ENCODE results near the gene PLLP. TPM values are rescaled to one million over a fixed set of nuclear protein-coding genes. Genes with fewer than 3 reads are reported as not detected.

PLLP gene
- polyA plus RNA-seq, 1 donor from 2014 or later = not detected

DNA sequence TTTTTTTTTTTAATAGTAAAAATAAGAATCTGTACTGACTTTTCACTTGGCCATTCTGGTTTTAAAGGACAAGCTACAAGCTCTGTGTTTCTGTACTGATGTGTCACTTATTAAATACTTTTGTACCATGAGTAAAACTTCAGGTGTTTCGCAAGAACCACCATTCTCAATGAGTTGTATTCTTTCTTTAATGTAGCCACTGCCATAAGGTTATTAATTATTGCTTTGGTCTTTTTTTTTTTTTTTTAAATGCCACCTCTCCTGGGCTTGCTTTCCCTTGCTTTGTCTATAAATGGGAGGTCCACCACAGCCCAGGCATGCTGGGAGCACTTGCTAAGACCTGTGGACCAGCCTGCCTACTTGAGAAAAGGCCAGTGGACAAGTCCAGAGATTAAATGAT lies 31.0 kb downstream of the PLLP start:
- no peaks in the 10 kb centered on the region for H3K27me3 ChIP-seq (ENCODE audit: insufficient read depth, low read depth, low read length)
- peaks cover 14% of the 10 kb centered on the region for H3K36me3 ChIP-seq (ENCODE audit: insufficient read depth, low read length)
- H3K9ac ChIP-seq (ENCODE audit: low read length) = no peak overlapping the region
- no peak overlapping the region for H3K4me2 ChIP-seq (ENCODE audit: low read length)
- no peaks in the 10 kb centered on the region for H3F3A ChIP-seq (ENCODE audit: insufficient read depth, low read length, poor library complexity, severe bottlenecking)
- H3K4me3 ChIP-seq (ENCODE audit: low read length) = no peak overlapping the region
- TF ChIP-seq, protein P1, sequence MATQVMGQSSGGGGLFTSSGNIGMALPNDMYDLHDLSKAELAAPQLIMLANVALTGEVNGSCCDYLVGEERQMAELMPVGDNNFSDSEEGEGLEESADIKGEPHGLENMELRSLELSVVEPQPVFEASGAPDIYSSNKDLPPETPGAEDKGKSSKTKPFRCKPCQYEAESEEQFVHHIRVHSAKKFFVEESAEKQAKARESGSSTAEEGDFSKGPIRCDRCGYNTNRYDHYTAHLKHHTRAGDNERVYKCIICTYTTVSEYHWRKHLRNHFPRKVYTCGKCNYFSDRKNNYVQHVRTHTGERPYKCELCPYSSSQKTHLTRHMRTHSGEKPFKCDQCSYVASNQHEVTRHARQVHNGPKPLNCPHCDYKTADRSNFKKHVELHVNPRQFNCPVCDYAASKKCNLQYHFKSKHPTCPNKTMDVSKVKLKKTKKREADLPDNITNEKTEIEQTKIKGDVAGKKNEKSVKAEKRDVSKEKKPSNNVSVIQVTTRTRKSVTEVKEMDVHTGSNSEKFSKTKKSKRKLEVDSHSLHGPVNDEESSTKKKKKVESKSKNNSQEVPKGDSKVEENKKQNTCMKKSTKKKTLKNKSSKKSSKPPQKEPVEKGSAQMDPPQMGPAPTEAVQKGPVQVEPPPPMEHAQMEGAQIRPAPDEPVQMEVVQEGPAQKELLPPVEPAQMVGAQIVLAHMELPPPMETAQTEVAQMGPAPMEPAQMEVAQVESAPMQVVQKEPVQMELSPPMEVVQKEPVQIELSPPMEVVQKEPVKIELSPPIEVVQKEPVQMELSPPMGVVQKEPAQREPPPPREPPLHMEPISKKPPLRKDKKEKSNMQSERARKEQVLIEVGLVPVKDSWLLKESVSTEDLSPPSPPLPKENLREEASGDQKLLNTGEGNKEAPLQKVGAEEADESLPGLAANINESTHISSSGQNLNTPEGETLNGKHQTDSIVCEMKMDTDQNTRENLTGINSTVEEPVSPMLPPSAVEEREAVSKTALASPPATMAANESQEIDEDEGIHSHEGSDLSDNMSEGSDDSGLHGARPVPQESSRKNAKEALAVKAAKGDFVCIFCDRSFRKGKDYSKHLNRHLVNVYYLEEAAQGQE (IDR thresholded peaks at IDR 0.05; ENCODE audit: borderline replicate concordance) = no peak
- TF ChIP-seq EP300 (conservative IDR thresholded peaks at IDR 0.05; ENCODE audit: poor library complexity, severe bottlenecking) = no peak
- TF ChIP-seq POLR2AphosphoS5 (IDR thresholded peaks at IDR 0.05) = no peak
- TF ChIP-seq SMC3 (conservative IDR thresholded peaks at IDR 0.05; ENCODE audit: poor library complexity) = no peak
- TF ChIP-seq TAF1 (IDR thresholded peaks at IDR 0.05; ENCODE audit: low read depth) = no peak
- TF ChIP-seq RAD21 (conservative IDR thresholded peaks at IDR 0.05) = no peak
- TF ChIP-seq, protein P2, sequence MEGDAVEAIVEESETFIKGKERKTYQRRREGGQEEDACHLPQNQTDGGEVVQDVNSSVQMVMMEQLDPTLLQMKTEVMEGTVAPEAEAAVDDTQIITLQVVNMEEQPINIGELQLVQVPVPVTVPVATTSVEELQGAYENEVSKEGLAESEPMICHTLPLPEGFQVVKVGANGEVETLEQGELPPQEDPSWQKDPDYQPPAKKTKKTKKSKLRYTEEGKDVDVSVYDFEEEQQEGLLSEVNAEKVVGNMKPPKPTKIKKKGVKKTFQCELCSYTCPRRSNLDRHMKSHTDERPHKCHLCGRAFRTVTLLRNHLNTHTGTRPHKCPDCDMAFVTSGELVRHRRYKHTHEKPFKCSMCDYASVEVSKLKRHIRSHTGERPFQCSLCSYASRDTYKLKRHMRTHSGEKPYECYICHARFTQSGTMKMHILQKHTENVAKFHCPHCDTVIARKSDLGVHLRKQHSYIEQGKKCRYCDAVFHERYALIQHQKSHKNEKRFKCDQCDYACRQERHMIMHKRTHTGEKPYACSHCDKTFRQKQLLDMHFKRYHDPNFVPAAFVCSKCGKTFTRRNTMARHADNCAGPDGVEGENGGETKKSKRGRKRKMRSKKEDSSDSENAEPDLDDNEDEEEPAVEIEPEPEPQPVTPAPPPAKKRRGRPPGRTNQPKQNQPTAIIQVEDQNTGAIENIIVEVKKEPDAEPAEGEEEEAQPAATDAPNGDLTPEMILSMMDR (IDR thresholded peaks at IDR 0.05; ENCODE audit: poor library complexity, severe bottlenecking) = no peak
- TF ChIP-seq MXI1 (conservative IDR thresholded peaks at IDR 0.05; ENCODE audit: poor library complexity, severe bottlenecking) = no peak
- TF ChIP-seq EZH2 (IDR thresholded peaks at IDR 0.05; ENCODE audit: borderline replicate concordance, insufficient read depth, low read length, poor library complexity, severe bottlenecking) = no peak
- H3K27ac ChIP-seq (ENCODE audit: low read length) = no peak overlapping the region
- H2AFZ ChIP-seq (ENCODE audit: low read depth, low read length) = no peak overlapping the region
- H3K79me2 ChIP-seq (replicated peaks; ENCODE audit: insufficient read depth, low read length) = no peaks in the 10 kb centered on the region
- no peaks in the 10 kb centered on the region for H3K9me3 ChIP-seq (ENCODE audit: low read length)
- no peaks in the 10 kb centered on the region for H3K9me2 ChIP-seq (ENCODE audit: insufficient read depth, low read length)
- no peaks in the 10 kb centered on the region for H4K20me1 ChIP-seq (ENCODE audit: insufficient read depth)

DNA sequence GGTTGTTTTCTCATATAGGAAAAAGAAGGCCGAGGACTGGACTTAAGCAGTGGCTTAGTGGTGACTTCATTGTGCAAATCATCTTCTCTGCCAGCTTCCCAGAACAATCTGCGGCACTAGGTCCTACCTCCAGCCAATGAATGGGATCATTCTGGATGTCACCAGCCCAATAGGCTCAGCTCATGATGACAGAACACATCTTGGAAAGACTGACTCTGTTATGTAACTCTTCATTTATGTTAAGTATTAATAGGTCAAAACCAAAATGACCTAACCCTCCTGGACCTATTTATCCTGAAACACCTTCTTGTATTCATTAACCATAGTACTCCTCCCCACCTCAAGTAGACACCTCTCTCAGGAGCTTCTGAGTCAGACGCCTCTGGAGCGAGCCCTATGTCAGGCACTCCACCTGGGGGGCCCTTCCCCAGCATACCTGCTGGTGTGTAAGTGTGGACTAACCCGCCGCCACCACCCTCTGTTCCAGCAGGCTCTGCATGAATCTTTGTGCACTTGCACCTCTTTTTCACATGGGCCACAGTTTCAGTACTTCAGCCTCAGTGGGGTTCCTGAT lies 32.2 kb downstream of the PLLP start:
- H3K4me2 ChIP-seq (ENCODE audit: low read length) = no peak overlapping the region
- no peak overlapping the region for H3K4me3 ChIP-seq (ENCODE audit: low read length)
- H3K79me2 ChIP-seq (replicated peaks; ENCODE audit: insufficient read depth, low read length) = no peaks in the 10 kb centered on the region
- no peaks in the 10 kb centered on the region for H3K9me2 ChIP-seq (ENCODE audit: insufficient read depth, low read length)
- no peak overlapping the region for H3K9ac ChIP-seq (ENCODE audit: low read length)
- peaks cover 14% of the 10 kb centered on the region for H3K36me3 ChIP-seq (ENCODE audit: insufficient read depth, low read length)
- H3K27me3 ChIP-seq (ENCODE audit: insufficient read depth, low read depth, low read length) = no peaks in the 10 kb centered on the region
- H3K9me3 ChIP-seq (ENCODE audit: low read length) = no peaks in the 10 kb centered on the region
- H4K20me1 ChIP-seq (ENCODE audit: insufficient read depth) = no peaks in the 10 kb centered on the region
- H3K27ac ChIP-seq (ENCODE audit: low read length) = no peak overlapping the region
- TF ChIP-seq EZH2 (IDR thresholded peaks at IDR 0.05; ENCODE audit: borderline replicate concordance, insufficient read depth, low read length, poor library complexity, severe bottlenecking) = no peak
- no peak for TF ChIP-seq TAF1 (IDR thresholded peaks at IDR 0.05; ENCODE audit: low read depth)
- no peak for TF ChIP-seq RAD21 (conservative IDR thresholded peaks at IDR 0.05)
- TF ChIP-seq POLR2AphosphoS5 (IDR thresholded peaks at IDR 0.05) = no peak
- no peak for TF ChIP-seq MXI1 (conservative IDR thresholded peaks at IDR 0.05; ENCODE audit: poor library complexity, severe bottlenecking)
- TF ChIP-seq EP300 (conservative IDR thresholded peaks at IDR 0.05; ENCODE audit: poor library complexity, severe bottlenecking) = no peak
- TF ChIP-seq SMC3 (conservative IDR thresholded peaks at IDR 0.05; ENCODE audit: poor library complexity) = no peak
- TF ChIP-seq, protein P1 (IDR thresholded peaks at IDR 0.05; ENCODE audit: borderline replicate concordance) = no peak
- TF ChIP-seq, protein P2 (IDR thresholded peaks at IDR 0.05; ENCODE audit: poor library complexity, severe bottlenecking) = no peak
- H2AFZ ChIP-seq (ENCODE audit: low read depth, low read length) = no peak overlapping the region
- H3F3A ChIP-seq (ENCODE audit: insufficient read depth, low read length, poor library complexity, severe bottlenecking) = no peaks in the 10 kb centered on the region

Measured in neural cell (in vitro differentiated cells).